SHP77 (cell line): ENCODE data around the gene DIPK1A.
"Not testable (repeated sequence)": the region's sequence is repeated elsewhere in the genome, so short reads cannot be mapped to it uniquely, and the experiment has no call there.

Experiments used
- DNase-seq, 2 experiments: peaks; one replicate each; lab custom pipeline; 2025; lab: John Stamatoyannopoulos, UW

DIPK1A gene

DNA sequence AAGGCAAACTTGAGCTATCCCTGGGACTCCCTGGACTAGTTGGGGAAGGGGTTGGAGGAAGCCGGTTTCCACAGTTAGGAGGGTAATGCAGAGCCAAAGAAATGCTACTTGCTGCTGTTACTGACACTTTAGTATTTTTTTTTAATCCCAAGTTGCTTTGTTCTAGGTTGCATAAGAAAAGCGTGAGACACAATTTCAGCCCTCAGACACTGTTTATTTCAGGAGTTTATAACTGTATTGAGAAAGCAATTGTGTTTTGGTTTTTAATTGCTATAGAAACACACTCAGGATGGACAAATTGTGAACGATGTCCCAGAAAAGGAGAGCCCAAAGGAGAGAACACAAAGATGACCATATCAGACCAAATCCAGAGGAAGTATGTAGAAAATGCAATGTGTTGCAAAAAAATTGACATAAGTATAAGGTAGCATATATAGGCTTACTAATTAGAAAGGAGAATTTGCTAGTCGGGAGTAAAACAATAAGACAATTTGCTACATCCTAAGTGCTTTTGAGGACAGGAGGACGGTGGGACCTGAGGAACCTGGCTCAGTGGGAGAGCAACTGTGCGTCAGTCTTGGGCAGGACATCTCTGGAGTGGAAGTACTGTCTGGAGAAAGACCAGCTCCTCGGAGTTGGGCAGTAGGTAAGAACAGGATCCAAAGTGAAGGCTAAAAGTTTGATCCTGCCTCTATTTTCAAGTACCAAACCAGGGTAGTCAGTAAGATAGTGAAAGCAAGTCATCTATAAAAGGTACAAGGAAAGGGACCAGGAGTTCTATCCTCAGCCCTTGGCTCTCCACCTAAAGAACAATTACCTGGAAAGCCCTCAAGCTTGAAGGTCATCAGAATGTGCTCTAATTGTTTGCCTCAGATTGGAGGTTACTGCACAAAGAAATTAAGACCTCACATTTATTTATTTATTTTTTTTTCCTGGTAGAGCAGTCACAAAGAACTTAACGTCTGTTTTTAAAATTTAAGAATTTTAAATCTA, 39.9 kb downstream of the DIPK1A start:
- DNase-seq = no peak

DNA sequence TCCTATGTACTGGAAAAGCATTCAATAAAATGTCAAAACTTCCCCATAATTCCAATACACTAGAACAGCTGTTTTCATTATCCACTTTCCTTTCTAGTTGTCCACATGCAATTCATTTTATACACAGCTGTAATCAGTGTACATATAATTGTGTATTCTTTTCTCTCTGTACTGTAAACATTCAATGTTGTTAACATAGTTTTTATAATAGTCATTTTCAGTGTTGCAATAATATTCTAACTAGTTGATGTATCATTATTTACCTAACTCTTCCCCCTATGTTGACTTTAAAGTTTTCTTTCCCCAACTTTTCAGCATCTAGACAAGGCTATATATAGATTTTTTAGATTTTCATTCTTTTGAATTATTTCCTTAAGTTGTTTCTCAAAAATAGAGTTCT, 44.4 kb downstream of the DIPK1A start:
- no peak for DNase-seq

DNA sequence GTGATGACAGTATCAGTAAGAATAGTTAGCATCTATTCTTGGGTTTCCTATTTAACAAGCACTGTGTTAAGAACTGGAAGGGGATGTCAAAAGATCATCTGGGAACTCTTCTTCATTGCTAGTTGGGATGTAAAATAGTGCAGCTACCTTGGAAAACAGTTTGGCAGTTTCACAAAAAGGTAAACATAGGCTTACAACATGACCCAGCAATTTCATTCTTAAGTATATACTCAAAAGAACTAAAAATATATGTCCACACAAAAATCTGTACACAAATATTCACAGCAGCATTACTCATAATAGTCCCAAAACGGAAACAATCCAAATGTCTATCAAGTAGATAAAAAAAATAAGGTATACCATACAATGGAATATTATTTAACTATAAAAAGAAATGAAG, 45.7 kb downstream of the DIPK1A start:
- DNase-seq = no peak

DNA sequence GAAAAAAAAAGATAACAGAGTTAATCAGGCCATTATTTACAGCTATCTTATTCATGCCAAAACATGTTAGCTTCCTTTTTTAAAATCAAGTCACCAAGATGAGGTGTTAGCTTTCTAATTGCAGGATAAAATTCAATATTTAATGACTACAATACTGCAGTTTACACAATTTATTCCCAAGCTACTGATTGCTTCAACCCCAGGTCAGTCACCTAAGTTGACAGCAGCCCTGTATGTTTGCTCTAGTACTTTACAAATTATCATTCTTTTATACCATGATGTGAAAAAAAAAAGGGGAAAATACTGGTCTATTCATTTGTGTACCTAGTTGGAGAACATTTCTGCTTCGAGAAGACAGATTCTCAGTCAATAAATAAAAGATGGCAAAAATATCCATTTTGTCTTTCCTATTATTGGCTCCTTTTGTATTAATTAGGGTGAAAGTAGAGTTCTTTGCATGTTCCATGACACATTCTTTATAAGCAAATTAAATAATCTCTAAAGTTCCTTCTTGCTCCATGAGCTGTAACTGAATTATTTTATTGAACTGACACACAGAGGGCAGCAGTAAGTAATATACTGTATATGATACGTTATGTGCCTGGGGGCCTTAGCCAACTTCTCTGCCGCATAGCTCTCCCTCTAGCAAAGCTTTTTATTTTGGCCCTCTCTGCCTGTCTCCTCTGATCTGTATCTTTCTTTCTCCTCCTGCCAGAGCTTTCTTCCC, 48.0 kb downstream of the DIPK1A start:
- no peak for DNase-seq

DNA sequence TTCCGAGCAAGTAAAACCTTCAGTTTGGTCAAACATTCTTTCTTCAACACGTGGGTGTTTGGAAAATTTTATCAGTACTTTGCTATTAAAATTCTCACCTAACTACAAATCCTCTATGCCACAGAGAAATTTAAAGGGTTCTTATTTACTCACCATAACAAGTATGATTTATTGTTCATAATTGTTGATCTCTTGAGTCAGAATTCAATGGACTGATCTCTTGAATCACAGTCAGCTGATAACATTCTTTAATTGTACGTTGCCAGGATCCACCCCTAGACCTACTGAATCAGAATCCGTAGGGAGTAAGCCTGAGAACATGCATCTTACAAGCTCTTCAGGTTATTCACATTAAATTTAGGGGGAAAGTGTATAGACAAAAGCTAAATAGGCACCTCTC, 51.2 kb downstream of the DIPK1A start:
- no peak for DNase-seq

DNA sequence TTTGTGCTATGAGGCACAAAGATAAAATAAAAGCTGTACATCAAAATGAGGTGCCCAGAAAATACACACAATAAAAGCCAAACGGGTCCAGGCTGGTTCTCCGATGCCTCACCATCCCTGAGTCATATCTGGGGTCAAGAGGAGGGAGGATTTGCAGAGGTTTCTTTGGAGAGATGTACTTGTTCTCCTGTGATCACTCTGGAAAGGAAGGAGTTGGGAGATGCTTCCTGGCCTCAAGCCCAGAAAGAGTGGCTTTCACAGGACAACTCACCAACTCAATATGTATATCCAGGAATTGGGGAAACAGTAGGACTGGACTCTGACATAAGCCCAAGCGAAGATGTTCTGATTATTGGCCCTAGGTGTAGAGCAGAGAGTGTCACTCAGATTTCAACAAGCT, 51.9 kb downstream of the DIPK1A start:
- DNase-seq = no peak

DNA sequence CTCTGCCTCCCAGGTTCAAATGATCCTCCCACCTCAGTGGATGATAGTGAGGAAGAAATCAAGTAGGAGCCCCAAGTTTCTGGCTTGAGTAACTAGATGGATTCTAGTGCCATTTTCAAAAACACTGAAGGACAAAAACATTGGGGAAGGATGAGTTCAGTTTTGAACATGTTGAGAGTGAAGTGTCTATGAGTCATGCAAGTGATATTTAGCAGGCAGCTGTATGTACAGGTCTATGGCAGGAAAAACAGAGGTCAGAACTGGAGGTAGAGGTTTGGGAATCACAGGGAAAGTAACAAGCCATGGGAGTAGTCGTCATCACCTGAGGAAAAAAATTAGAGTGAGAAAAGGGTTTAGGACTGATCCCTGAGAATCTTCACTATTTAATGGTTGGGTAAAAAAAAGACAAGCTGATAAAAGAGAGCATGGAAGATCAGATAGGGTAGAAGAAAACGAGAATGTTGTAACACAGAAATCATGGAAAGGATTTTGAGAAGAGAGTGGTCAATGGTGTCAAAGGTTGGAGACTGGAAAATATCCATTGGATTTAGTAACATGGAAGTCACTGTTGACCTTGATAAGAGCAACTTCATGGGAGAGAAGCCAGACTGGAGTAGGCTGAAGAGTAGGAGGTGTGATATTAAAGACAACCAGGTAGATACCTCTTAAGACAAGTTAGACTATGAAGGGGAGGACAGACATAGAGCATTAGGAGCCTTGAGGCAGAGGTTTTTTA, 53.1 kb downstream of the DIPK1A start:
- peak; percentile 39 to 52 for DNase-seq

DNA sequence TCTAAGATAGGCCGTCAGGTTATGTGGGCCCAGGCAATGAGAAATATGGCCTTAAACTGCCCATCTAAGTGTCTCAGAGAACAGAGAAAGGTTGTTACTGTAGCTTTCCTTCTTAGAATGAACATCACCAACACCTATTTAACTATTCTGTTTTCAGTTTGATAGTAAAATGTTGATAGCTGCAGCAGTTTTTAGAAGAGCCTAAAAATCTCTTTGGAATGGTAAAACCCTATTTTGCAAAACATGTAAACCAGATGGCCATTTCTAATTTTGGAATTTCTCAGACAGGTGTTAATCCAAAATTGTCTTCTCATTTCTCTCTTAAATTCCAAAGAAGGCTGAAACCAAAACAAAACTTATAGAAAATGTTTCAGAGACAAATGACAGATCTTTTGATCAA, 57.5 kb downstream of the DIPK1A start:
- no peak for DNase-seq

DNA sequence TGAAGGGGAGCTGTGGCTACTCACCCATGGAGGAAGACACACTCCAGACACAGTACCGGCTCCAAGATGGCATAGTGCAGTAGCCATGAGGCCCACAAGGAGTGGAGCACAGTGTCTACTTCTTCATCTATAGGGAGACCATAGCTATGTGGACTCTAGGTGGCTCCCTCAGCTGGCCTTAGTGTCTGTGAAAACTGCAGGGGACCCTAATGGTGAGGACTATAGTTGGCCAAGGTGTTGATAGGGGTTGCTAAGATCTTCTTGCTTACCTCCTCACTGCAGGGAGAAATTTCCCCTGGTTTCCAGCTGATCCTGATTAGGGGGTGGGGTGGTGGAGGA, 58.9 kb downstream of the DIPK1A start:
- DNase-seq = no peak

DNA sequence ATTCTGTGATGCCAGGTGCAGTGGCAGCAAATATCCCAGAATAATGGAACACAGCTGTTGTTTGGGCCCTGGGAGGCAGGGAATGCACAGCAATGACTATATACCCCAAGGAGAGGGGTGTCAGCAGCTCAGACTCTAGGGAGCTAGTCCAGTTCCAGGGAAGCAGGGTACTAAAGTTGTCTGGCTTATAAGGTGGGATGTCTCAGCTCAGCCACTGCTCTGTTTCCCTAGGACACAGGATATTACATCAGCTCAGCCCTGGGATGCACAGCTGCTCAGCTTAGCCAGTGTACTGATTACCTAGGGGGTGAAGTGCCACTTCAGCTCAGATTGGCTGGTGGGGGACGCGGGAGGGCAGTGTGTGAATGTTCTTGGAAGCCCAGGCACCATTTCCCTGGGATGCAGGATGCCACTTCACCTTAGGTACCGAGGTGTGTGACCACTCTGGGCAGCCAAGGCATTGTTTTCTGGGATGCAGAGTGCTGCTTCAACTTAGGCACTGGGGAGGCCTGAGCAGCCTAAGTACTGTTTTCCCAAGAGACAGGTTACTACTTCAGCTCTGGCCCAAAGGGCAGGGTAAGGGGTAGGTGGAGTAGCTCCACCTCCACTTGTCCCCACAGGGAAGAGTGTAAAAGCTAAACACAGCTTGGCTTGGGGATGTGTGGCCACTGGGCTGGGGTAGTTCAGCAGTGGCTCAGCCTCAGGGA, 59.4 kb downstream of the DIPK1A start:
- peak; percentile 89 to 90 for DNase-seq

DNA sequence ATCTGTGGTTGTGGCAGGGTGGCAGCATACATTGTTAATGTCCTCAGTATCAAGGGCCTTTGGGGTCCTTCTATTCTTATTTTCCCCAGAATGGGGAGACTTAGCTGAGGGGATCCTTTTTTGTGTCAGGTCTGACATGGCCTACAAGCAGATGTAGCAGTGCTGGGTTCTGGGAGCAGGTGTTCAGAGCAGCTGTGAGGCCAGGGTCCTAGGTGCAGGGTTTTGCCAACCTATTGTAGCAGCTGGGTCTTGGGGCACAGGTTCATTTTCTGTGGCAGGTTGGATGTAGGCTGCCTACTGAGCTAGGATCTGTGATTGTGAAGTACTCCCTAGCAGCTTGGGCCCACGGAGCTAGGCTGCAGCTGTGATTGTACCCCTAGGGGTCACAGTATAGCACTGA, 60.1 kb downstream of the DIPK1A start:
- DNase-seq = peak; percentile 28 to 57

GRCh38 chr1:92900539-92900938, 60.7 kb downstream of the DIPK1A start:
- no peak for DNase-seq

- DNase-seq = no peak
Observed at GRCh38 chr1:92899780-92900179, 61.5 kb downstream of the DIPK1A start.

GRCh38 chr1:92898053-92898452, 63.2 kb downstream of the DIPK1A start:
- DNase-seq = not testable (repeated sequence)

DNA sequence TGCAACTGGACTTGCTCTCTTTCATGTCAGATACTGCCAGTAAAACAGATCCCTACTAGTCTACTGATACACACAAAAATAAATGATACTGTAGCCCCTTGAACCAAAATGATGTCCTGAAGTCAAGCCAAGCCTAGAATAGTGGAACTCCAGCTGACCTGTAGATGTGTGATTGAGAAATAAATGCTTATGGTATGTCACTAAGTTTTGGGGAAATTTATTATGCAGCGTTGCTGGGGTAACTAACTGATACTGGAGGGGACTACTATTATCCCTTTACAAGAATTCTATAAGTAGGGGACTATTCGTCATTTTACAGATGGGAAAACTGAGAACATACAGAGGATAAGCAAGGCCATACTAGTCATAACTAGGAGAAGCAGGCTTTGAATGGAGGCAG, 73.8 kb downstream of the DIPK1A start:
- DNase-seq = no peak

GRCh38 chr1:92886886-92887419, 74.3 kb downstream of the DIPK1A start:
- peak; percentile 57 to 58 for DNase-seq

DNA sequence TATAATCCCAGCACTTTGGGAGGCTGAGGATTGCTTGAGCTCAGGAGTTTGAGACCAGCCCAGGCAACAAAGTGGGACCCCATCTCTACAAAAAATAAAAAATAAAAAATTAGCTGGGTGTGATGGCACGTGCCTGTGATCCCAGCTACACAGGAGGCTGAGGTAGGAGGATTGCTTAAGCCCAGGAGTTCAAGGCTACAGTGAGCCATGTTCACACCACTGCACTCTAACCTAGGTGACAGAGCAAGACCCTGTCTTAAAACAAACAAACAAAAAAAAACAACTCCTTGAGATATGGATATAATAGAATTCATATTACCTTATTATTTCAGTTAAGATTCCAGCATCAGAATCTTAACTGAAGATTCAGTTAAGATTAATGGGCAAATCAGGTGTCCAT, 77.1 kb downstream of the DIPK1A start:
- no peak for DNase-seq

DNA sequence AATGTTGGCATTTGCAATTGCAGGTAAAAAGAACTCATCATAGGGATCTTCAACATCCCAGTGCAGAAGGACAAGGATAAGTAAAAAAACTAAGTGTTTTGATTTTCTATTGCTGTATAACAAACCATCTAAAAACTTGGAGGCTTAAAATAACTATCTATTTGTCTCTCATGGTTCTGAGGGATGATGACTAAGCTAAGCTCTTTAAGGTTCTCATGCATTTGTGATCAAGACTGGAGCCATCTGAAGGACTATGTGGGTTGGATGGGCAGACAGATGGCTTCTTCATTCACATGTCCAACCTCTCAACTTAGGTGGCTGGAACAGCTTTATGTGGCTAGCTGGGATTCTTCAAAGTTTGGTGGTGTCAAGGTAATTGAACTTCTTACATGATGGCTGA, 78.0 kb downstream of the DIPK1A start:
- DNase-seq = no peak

GRCh38 chr1:92882819-92883218, 78.4 kb downstream of the DIPK1A start:
- DNase-seq = no peak

GRCh38 chr1:92881391-92881790, 79.9 kb downstream of the DIPK1A start:
- DNase-seq = no peak

DNA sequence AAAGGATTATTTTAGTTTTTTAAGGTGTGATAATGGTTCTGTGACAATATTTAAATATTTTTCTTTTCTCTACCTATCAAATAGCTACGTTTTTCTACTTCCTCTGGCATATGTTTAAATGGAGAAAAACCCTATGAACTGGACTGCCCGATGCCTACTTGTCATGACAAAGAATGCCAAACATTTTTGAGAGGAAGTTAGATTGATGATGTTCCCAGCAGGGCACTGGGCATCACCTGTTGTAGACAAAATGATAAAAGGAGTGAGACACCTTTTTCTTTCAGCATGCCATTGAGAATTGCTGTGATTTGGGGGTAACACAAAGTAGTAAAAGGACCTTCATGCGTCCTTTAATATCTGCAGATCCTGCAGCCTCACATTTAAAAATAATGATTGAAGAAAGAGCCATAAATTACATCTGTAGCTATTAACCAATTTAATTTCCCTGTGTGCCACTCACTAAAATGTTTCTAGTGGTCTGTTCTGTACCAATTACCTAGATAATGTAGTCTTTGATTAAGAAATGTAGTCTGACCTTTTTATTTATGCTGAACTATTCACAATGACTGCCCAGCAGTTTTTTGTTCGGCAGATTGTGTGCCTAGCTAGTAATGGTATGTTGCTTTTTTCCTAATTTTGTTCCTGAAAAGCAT, 81.8 kb downstream of the DIPK1A start:
- DNase-seq = no peak
